NK-92 (cell line): Measurements from ENCODE around the gene NUP210.
"Not testable (repeated sequence)": the region's sequence is repeated elsewhere in the genome, so short reads cannot be mapped to it uniquely, and the experiment has no call there.

Experiments
- DNase-seq: peaks from one replicate; lab custom pipeline; 2025; ENCODE audit not compliant: unreplicated experiment; lab: John Stamatoyannopoulos, UW

Gene NUP210

DNA sequence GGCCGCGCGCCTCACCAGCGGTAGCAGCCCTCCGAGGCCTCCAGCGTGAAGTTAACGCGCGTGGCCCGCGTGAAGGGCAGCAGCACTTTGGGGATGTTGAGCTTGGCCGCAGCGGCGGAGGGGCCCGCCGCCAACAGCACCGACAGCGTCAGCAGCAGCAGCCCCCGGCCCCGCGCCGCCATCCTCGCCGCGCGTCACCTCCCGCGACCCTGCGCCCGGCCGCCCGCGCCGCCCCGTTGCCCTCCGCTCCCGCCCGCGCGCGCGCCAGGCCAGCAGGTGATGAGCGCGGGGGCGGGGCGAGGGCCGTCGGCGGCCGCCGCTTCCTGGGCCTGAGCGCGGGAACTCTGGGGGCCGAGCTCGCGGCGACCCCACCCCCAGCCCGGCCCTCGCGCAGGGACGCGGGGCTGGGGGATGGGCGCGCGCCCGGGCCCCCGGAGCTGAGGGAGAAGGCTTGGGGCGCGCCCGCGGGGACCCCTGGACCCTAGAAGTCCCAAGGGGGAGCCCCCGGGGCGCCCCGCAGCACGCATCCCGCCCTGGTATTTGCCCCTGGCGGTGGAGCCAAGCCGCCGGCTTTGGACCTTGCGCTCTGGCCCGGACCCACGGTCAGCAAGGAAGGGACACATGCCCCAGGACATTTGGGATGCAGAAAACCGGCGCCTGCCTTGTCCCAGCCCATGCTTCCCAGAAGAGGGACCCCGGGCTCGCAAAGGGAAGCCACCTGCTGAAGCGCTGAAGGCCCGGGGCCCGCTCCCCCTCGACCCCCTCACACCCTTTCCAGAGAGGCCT, at the start of gene NUP210:
TSS of gene NUP210 (minus strand) at position 278 of the 786 bp plus-strand sequence. CDS start at position 182, 96 bp downstream.
- DNase-seq, result no peak

DNA sequence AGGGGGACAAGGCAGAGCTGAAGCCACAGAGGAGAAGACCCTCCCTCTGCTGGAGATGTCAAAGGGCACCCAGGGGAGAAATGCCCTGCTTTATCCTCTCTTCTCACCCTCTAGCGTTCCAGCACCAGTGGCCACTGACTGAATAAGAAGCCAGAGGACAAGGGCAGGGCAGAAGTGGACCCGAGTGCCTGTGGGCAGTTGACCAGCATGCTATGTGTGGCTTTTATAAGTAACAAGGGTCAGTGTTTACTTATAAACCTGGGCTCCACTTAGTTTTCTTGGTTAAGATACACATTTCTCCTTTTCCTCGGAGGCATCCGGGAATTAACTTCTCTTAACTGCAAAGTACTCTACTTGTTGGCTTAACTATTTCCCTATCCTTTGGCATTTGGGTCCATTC, 46.7 kb upstream of the NUP210 start:
- DNase-seq, result no peak

DNA sequence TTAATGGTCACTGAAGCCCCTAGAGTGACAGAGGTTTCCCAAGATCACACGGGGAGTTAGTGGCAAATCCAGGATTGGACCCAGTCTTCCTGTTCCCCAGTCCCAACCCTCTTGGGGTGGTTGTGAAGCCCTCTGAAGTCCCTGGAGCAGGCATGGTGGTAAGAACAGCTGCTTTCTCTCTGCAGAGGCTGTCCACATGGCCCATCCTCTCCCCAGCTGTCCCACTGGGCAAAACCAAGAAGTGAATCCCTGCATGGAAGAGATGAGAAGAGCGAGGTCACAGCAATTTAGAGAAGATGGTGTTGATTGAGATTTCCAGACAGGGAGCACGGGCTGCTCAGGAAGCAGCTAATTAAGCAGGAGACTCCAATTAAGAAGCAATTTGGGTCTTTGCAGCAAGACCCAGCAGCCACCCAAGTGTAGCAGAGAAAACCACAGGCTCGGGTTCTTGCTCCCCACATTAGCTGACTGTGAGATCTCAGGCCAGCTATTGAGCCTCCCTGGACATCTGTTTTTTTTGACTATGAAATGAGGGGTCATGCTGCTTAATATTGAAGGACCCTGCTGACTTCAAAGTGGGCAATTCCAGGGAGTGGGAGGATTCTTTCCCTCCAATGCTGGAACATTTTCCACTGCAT, 45.2 kb upstream of the NUP210 start:
- no peak for DNase-seq

DNA sequence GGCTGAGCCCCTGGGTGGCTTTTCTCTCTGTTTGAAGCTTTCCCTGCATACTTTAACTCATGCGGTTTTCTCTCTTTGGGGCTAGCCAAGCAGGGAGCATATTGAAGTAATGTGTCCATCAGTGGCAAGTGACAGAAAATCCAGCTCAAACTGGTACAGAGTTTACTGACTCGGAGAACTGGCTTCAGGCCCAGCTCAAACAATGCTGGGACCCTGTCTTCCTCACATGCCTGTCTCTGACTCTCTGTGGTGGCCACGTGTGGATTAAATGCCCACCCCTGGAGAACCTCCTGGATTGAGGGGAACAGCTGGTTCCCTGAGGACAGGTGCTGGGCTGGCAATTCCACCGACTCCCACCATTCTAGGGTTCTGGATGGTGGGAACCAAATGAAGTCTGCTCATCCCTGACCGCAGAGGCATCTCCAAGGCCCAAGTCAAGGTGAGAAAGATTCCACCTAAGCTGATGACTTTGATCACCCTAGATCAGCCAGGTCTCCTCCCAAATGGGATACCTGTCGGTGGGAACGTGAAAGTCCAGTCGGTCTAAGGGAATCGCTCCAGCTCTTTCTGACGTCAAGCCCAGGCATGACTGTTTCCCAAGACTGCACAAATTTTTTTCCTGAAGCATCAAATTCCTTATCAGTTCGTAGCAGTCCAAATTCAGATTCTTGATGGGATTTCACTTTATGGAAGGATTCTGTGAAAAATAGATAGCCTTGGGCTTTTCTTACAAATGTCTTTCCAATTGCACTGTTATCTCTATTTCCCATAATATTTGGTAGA, 43.7 kb upstream of the NUP210 start:
- no peak for DNase-seq

DNA sequence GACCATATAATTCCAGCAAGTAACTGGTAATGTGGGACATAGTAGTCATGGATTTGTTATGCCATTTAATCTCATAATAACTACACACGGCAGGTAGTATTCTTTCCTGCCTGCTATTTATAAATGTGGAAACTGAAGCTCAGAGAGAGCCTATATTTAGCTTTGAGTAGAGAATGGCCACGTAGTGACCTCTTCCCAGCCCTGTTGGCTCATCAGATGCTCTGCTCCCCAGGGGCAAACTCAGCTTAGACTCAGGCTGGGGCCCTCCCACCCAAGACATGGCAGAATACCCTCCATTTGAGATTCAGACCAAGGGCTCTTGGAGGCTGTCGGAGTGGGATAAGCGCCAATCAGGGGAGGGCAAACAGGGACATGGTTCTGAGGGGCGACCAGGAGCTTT, 42.7 kb upstream of the NUP210 start:
- no peak for DNase-seq

DNA sequence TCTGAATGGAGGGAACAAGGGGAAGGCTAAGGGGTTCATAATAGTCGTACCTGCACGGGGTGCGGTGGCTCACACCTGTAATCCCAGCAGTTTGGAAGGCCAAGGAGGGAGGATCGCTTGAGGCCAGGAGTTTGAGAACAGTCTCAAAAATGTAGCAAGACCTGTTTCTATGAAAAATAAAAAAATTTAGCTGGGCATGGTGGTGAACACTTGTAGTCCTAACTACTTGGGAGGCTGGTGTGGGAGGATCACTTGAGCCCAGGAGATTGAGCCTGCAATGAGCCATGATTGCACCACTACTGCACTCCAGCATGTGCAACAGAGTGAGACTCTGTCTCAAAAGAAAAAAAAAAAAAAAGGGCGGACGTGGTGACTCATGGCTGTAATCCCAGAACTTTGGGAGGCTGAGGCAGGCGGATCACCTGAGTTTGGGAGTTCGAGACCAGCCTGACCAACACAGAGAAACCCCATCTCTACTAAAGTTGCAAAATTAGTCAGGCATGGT, 42.1 kb upstream of the NUP210 start:
- DNase-seq, result no peak

GRCh38 chr3:13461169-13462124, 41.3 kb upstream of the NUP210 start:
- DNase-seq, result no peak

GRCh38 chr3:13460341-13460736, 40.2 kb upstream of the NUP210 start:
- DNase-seq, result no peak

GRCh38 chr3:13459605-13460340, 39.7 kb upstream of the NUP210 start:
- DNase-seq, result no peak

DNA sequence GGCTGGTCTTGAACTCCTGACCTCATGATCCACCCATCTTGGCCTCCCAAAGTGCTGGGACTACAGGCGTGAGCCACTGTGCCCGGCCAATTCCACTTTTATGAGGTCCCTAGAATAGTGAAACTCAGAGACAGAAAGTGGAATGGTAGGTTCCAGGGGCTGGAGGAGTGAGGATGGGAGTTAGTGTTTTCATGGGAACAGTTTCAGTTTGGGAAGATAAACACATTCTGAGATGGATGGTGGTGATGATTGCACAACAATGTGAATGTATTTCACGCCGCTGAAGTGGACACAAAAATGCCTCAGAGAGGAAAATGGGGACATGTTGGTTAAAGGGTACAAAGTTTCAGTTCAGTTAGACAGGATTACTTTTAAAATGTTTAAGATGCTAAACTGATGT, 37.5 kb upstream of the NUP210 start:
- DNase-seq, result no peak

GRCh38 chr3:13455644-13456043, 35.5 kb upstream of the NUP210 start:
- DNase-seq, result no peak

GRCh38 chr3:13452490-13453335, 32.6 kb upstream of the NUP210 start:
- no peak for DNase-seq

DNA sequence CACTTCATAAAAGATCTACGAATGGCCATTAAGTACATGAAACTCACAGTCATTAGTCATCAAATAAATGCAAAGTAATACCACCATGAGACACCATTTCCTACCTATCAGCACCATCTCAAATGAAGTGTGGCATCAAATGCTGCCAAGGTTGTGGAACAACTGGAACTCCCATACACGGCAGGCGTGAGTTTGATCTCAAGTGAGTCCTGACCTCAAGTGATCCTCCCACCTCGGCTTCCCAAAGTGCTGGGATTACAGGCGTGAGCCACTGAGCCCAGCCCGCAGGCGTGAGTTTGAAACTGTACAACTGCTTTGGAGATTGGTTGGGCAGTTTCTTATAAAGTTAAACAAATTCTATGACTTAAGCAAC, 31.2 kb upstream of the NUP210 start:
- no peak for DNase-seq

GRCh38 chr3:13442882-13443281, 22.8 kb upstream of the NUP210 start:
- not testable (repeated sequence) for DNase-seq

GRCh38 chr3:13440204-13440817, 20.2 kb upstream of the NUP210 start:
- no peak for DNase-seq

- DNase-seq, result not testable (repeated sequence)
Measured at GRCh38 chr3:13436213-13436612, 16.1 kb upstream of the NUP210 start.

GRCh38 chr3:13433912-13434311, 13.8 kb upstream of the NUP210 start:
- DNase-seq, result no peak

- no peak for DNase-seq
Measured at GRCh38 chr3:13432093-13432492, 12.0 kb upstream of the NUP210 start.
